HepG2 (cell line): Measurements from ENCODE around the gene ONECUT2. TPM values are rescaled to one million over a fixed set of nuclear protein-coding genes. Genes with fewer than 3 reads are reported as not detected.

Experiments used
- ATAC-seq: fragments of 200-7000 bp; cut with Tn5 transposase; 3 replicates; pipeline ENCODE4 v1.9.1; 2020; ENCODE audit warnings: mild to moderate bottlenecking, moderate library complexity
- BruUV-seq: library from RNA; stranded (reverse); fragments of 400-500 nt; replicated peaks from 2 replicates; lab custom pipeline; 2021; lab: Mats Ljungman, UMichigan
- CTCF ChIA-PET: fragments of 300-600 bp; formaldehyde crosslinking; extraction: SDS; loops from one replicate; lab custom pipeline; 2021; ENCODE audit warnings: low total read pairs, inconsistent platforms, low intra/inter-chr PET ratio; lab: Yijun Ruan, JAX
- POLR2A ChIA-PET: fragments of 350-600 bp; sonication (Branson Sonifier 250); formaldehyde crosslinking; loops from one replicate; lab custom pipeline; 2020; ENCODE audit warnings: antibody characterized with exemption, inconsistent platforms; lab: Yijun Ruan, JAX
- DNase-seq: peaks from one replicate; pipeline ENCODE4 v3.0.0-alpha.2; 2015; ENCODE audit warnings: low spot score
- FAIRE-seq: peaks from 3 replicates; lab custom pipeline; 2011; peaks lifted over from hg19 to GRCh38; lab: Jason Lieb, UNC
- H2AFZ ChIP-seq: one replicate; pipeline ENCODE4 v1.6.1; 2011; ENCODE audit warnings: low read length, inconsistent platforms
- H3K27ac ChIP-seq: fragments of 300-600 bp; 3 replicates; pipeline ENCODE4 v1.8.0; 2011; ENCODE audit warnings: mixed run types, mild to moderate bottlenecking, mixed read lengths, low read length, inconsistent platforms; ENCODE audit not compliant: insufficient read depth; ENCODE audit errors: extremely low read length
- H3K27me3 ChIP-seq, 2 experiments: fragments of 200-600 bp in 1 of 2; 2 replicates in 1 of 2; 3 replicates in 1 of 2; pipeline versions ENCODE4 v1.6.0 to v1.8.0; 2011; ENCODE audit warnings: low read length in 2 of 2, mild to moderate bottlenecking in 2 of 2, moderate library complexity in 2 of 2, inconsistent platforms in 1 of 2; ENCODE audit not compliant: insufficient read depth in 2 of 2, control insufficient read depth in 1 of 2
- H3K36me3 ChIP-seq, 2 experiments: fragments of 200-600 bp in 1 of 2; replicated peaks in 1 of 2; 2 replicates in 1 of 2; 3 replicates in 1 of 2; pipeline versions ENCODE4 v1.5.1 to v1.8.0; 2011; ENCODE audit warnings: low read length in 2 of 2, inconsistent platforms in 1 of 2; ENCODE audit not compliant: insufficient read depth in 2 of 2, control insufficient read depth in 1 of 2
- H3K4me1 ChIP-seq: 2 replicates; pipeline ENCODE4 v1.5.1; 2012; ENCODE audit warnings: low read length, inconsistent platforms; ENCODE audit not compliant: insufficient read depth
- H3K4me2 ChIP-seq: 2 replicates; pipeline ENCODE4 v1.6.0; 2011; ENCODE audit warnings: low read depth, low read length, inconsistent platforms
- H3K4me3 ChIP-seq, 3 experiments: fragments of 200-600 bp in 1 of 3; sonication (generic), shearing (Covaris generic) in 1 of 3; replicated peaks in 1 of 3; 2 replicates each; pipeline ENCODE4 v1.5.1; 2011 to 2016; ENCODE audit warnings: low read length in 3 of 3, inconsistent platforms in 2 of 3, low read depth in 2 of 3, mild to moderate bottlenecking in 2 of 3, control low read depth in 1 of 3, mixed read lengths in 1 of 3; ENCODE audit not compliant: insufficient read depth in 1 of 3
- H3K79me2 ChIP-seq: one replicate; pipeline ENCODE4 v1.6.1; 2011; ENCODE audit warnings: low read length, inconsistent platforms; ENCODE audit not compliant: insufficient read depth
- H3K9ac ChIP-seq: 2 replicates; pipeline ENCODE4 v1.6.0; 2011; ENCODE audit warnings: mild to moderate bottlenecking, low read depth, low read length, inconsistent platforms; ENCODE audit not compliant: insufficient read depth
- H3K9me3 ChIP-seq: 2 replicates; pipeline ENCODE4 v1.5.1; 2012; ENCODE audit warnings: mild to moderate bottlenecking, low read length
- H4K20me1 ChIP-seq: 2 replicates; pipeline ENCODE4 v1.6.0; 2011; ENCODE audit warnings: inconsistent platforms, mild to moderate bottlenecking, low read length, moderate library complexity; ENCODE audit not compliant: insufficient read depth
- HMGXB4 ChIP-seq, 2 experiments: sonication (generic) in 1 of 2; formaldehyde crosslinking in 1 of 2; IDR thresholded peaks; 2 replicates each; pipeline versions ENCODE4 v1.4.0 to v1.6.1; 2018 to 2020; ENCODE audit warnings: missing genetic modification reagents in 2 of 2, borderline replicate concordance in 1 of 2, low read depth in 1 of 2, mild to moderate bottlenecking in 1 of 2, missing biosample characterization in 1 of 2
- MED13 ChIP-seq: sonication (generic); formaldehyde crosslinking; IDR thresholded peaks from 2 replicates; pipeline ENCODE4 v1.5.0; 2020; ENCODE audit warnings: missing genetic modification reagents
- PHF5A ChIP-seq: IDR thresholded peaks from one replicate; pipeline ENCODE4 v1.6.1; 2018; ENCODE audit warnings: low read depth, missing genetic modification reagents; ENCODE audit not compliant: unreplicated experiment
- WGBS: methylation state at CpG from one replicate; pipeline ENCODE4 v1.1.6; 2017; ENCODE audit warnings: low lambda C conversion rate; 5-methylcytosine and 5-hydroxymethylcytosine counted together
- in situ Hi-C: cut with HindIII; loops from 2 replicates; pipeline ENCODE4 v1.10.0; 2017; ENCODE audit warnings: low pct_unique_long_range_greater_than_20kb; ENCODE audit not compliant: extremely low pct_ligation_motif_present
- intact Hi-C: fragments of 100-400 bp; cut with micrococcal nuclease; formaldehyde crosslinking; loops from one replicate; pipeline ENCODE4 v1.10.0; 2022; ENCODE audit not compliant: unreplicated experiment
- polyA plus RNA-seq, 8 experiments: library from polyadenylated mRNA; depleted of rRNA in 3 of 8; stranded (reverse) in 7 of 8; unstranded in 1 of 8; fragments of >200 nt; fragmentation: Illumina TruSeq in 4 of 8; extraction: Trizol in 4 of 8; gene quantifications; 2 replicates each; pipeline versions ENCODE4 v1.2.1 to v1.2.3, GENCODE V29; 2011 to 2016; ENCODE audit warnings: low read depth in 4 of 8, missing spikeins in 1 of 8, mixed read lengths in 1 of 8; ENCODE audit not compliant: insufficient read depth in 1 of 8
- total RNA-seq, 5 experiments: library from RNA; depleted of rRNA; stranded (reverse); fragments of >200 nt; fragmentation: Illumina TruSeq; extraction: Trizol; gene quantifications; 2 replicates each; pipeline ENCODE4 v1.2.3, GENCODE V29; 2016; ENCODE audit warnings: low read depth in 1 of 5
- TF ChIP-seq, protein P1 (sequence below): sonication (generic); formaldehyde crosslinking; IDR thresholded peaks from 2 replicates; pipeline ENCODE4 v1.8.1; 2023; ENCODE audit warnings: mild to moderate bottlenecking, missing genetic modification reagents

The ONECUT2 gene
- total and polyA plus RNA-seq, 2 of the 13 experiments (the other 11 are each of a cell fraction or from before 2014, with no cell fraction given): 3.0 to 3.2 TPM

GRCh38 chr18:57430079-57431001 is 4.8 kb upstream of the ONECUT2 start:
- Histone ChIP-seq H3K36me3 (no peaks in the 10 kb centered on the region), H3K9me3 (no peaks in the 10 kb centered on the region), H3K9ac (no peak overlapping the region), H4K20me1 (no peaks in the 10 kb centered on the region), H3K4me1 (peaks cover 18% of the 10 kb centered on the region), H3K4me2 (no peak overlapping the region), H3K27me3 (peaks cover 0 to 14% of the 10 kb centered on the region in 2 experiments; a peak in 2 of 5 replicates), H3K27ac (no peak overlapping the region), H3K79me2 (no peaks in the 10 kb centered on the region), H3K4me3 (no peak overlapping the region), H2AFZ (no peak overlapping the region)
- ATAC-seq (no peak), FAIRE-seq (no peak), DNase-seq (no peak)
- TF ChIP-seq, protein P1, sequence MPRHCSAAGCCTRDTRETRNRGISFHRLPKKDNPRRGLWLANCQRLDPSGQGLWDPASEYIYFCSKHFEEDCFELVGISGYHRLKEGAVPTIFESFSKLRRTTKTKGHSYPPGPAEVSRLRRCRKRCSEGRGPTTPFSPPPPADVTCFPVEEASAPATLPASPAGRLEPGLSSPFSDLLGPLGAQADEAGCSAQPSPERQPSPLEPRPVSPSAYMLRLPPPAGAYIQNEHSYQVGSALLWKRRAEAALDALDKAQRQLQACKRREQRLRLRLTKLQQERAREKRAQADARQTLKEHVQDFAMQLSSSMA (CRISPR knock-in tag): no peak
- TF ChIP-seq PHF5A (CRISPR knock-in tag) (no peak), HMGXB4 (CRISPR knock-in tag; IDR thresholded peaks at IDR 0.05; ENCODE audit: borderline replicate concordance in 1 of 2, low read depth in 1 of 2) (no peak), MED13 (CRISPR knock-in tag) (no peak)
- CTCF ChIA-PET: no interaction called here
- no TSS peak for BruUV-seq
- POLR2A ChIA-PET: no interaction called here
- 81% methylated on average over 34 of the region's 34 CpGs for WGBS
- intact Hi-C loops: no loop called here
- in situ Hi-C loops: no loop called here
